Stimulated activated CD8-positive, alpha-beta memory T cell treated with anti-CD3 and anti-CD28 coated beads, Interleukin-12 subunit alpha, Interleukin-12 subunit beta, amount 100 ng/mL, for 24 hours (primary cell): ENCODE data around the gene RGMB.

Source experiments
- DNase-seq: peaks from one replicate; pipeline ENCODE4 v3.0.0-alpha.2; 2020; ENCODE audit errors: extremely low read depth

Gene RGMB

DNA sequence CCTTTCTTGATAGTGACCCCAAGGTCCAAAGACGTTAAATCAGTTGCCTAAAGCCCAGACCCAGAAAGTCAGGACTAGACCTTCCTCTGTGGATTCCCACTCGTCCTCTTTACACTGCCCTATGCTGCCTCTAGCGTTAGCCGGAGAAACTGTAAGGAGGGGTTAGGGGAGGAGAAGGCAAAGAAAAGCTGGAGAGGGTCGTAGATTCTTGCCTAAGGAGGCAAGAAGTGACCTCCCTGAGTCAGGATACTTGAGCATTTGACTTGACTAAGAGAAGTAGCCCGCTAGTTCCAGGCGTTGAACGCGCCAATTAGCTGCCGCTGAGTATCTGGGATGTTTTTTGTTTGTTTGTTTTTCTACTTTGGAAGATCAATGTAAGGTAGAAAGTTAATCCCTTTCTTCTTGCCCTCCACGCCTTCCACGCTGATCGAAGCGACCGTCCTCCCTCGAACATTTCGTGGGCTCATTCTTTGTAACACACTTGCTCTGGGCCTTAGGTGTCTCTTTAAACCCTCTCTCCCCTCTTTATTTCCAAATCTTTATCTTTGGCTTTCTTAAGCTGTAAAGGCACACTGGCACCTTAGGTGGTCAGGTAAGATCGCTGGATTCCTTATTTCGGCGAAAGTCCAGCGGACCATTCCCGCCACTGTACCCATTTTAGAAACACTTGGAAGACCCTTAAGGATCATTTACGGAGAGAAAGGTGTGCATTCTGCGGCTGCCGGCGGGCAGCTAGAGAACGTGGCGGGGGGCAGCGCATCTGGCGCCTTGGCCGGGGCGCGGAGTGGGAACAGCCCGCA, 5.1 kb upstream of the RGMB start:
- DNase-seq, result no peak

DNA sequence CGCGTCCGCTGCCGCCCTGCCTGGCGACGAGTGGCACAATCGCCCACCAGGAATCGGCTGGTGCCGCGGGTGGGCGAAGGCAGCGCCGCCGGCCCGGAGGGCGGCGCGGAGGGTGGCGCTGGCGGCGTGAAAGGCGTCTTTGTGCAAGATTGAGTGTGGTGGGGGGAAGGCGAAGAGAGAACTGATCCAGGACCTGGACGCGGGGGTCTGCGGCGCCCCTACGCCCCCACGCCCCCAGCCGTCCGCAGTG, 4.6 kb upstream of the RGMB start:
- DNase-seq, result no peak

DNA sequence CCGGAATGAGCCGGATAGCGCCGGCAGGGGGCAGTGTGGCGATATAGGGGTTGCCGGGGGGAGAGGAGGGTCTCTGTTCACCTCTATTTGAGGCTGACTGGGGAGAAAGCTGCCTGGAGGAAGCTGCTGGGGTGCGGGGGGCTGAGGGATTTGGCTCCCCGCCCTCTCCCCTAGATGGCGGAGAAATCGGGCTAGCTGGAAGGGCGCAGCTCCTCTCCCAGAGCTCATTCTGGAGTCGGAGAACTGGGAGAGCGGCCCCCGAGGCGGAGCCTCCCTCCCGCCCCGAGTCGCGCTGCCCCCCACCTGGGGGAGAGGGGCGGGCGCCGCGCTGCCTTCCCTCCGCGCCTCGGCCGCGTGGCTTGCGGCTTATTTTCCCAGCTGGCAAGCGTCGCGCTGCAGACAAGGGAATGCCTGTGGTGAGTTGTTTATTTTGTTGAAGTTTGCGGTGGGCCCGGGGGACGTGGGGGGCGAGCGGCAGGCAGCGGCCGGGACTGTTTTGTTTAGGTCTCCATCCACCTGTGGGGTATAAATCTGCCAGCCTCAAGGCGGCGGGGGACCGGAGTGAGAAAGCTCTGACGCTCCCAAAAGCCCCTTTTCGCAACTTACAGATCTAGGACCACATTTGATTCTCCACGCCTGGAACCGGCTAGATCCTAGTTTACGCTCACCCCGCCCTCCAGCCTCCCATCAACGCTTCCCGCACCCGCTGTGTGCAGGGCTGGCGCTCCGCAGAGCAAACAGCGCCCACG, 4.1 kb upstream of the RGMB start:
- no peak for DNase-seq

DNA sequence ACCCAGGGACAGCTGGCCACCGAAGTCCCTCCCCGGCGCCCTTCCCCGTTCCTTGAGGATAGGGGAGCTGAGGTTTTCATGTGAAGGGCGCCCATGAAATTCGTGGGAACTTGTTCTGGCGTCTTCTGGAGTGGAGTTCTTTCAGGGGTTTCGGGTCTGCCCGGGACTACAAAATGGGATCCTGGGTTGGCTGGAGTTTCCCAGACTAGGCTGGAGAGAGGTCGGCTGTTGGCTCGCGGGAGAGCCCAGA, 3.6 kb upstream of the RGMB start:
- no peak for DNase-seq

DNA sequence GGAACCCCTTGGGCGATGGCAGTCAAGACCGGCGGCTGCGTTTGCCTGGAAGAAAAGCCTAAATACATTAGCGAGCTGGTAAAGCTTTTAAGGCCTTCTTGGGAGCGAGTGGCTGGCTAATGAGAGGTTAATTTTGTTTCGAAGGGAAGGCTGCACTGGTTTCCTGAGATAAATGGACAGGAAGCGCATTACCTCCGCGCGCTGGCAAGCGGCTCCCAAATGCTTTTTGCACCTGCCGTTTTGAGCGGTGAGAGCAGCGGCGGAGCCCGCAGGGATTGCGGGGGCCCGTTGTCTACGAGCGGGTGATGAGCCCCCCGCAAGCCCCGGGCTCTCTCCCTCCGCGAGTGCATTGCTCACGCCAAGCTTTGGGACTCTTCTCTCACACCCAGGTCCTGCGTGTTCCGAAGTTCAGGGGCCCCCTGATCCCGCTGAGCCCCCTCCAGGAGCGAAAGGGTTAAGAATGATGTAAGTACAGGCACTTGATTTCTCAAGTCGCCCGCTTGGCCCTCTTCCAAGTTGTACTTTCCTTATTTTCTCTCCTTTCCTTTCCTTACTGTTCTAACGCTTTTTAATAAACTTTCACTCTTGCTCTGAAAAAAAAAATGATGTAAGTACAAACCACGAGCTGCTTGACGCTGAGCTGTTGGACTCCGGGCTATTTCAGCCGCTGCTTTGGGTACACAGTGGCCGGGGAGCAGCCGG, 3.1 kb upstream of the RGMB start:
- DNase-seq, result no peak

DNA sequence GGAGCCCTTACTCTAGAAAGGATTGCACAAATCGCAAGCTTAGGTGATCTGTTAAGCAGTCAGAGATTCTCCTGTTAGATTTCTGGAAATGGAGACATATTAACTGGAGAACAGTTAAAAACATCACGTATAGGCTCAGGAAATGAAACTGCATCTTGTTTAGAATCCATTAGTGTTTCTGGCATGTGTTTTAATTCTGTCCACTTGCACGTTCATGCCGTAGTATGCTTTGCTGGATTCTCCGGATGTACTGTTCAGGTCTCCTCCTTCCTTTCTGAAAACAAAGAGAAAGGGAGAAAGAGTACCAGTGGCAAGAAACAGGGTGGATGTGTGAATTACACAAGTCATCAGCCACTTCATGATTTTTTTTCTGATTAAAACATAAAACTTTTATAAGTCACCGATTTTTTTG, 2.5 kb upstream of the RGMB start:
- DNase-seq, result no peak

DNA sequence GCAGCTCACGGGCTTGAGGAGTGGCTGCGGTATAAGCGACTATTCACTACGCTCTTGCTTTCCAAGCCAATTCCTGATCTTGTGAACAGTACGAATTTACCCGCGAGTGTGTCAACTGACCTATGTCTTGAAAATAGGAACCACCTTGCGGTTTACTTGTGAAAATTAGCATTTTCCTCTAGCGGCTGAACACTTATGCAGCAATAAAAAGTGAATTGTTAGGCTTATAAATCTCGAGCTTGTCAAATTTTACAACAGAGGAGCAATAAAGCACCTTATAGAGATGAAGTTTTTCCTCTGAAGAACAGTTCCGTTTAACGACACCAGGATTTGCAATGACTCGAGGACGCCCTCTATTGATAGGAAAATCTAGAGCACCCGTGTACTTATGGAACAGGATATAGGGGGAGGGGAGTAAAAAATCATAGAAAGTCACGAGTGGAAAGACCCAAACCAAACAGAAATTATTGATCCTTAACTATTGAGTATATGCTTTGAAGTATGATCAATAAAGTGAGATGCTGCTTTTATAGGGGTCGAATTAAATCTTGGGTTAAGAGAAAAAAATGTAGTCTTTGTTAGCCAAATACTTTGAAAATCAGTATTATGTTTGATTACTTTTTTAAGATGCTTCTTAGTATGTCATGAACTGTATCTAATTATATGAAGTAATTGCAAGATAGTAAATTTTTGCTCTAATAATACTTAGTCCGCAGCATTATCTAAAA, 1.9 kb upstream of the RGMB start:
- DNase-seq, result no peak

DNA sequence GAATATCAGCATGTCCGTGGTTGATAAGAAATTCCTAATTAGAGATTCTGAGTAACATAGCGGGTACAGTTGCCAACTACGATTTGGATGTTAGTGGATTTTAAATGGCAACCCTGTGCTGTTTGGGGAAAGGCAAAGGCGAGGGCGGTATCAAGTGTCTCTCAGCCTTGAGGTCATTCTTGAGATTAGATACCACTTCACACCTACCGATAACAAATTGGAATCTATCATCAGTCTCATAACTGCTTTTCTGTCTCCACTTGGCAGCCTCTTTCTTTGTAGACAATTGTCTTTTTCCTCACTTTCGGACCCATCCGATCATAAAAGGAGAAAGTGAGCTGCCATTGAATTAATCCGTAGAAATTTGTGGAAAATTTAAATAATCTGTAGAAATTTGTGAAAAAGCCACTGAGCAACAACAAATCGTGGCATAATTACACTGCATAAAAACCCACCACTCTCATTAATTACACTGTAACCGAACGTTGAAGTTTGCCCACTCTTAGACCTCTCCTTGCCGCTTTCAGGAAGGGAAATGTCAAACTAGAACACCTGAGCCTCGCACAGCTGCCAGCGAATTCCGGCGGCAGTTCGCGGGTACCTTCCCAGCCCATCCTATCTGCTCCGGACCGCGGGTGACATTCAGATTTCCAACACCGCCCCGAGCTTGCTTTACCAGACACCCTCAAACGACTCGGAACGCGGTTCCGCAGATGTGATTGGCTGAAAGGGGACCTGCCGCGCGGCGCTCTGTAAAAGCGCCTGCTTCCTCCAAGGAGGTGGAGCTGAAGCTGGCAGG, 849 bp upstream of the RGMB start:
- no peak for DNase-seq

DNA sequence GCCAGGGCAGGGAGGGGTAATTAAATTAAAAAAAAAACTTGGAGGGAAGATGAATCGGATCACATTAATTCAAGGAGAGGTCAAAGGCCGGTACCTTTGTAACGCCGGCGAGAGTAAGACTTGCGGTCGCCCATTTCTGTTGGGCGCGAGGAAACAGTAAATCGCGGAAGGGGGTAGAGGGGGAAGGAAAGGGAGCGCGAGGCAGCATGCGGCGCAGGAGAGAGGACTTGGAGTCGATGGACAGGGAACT, 324 bp upstream of the RGMB start:
- no peak for DNase-seq

DNA sequence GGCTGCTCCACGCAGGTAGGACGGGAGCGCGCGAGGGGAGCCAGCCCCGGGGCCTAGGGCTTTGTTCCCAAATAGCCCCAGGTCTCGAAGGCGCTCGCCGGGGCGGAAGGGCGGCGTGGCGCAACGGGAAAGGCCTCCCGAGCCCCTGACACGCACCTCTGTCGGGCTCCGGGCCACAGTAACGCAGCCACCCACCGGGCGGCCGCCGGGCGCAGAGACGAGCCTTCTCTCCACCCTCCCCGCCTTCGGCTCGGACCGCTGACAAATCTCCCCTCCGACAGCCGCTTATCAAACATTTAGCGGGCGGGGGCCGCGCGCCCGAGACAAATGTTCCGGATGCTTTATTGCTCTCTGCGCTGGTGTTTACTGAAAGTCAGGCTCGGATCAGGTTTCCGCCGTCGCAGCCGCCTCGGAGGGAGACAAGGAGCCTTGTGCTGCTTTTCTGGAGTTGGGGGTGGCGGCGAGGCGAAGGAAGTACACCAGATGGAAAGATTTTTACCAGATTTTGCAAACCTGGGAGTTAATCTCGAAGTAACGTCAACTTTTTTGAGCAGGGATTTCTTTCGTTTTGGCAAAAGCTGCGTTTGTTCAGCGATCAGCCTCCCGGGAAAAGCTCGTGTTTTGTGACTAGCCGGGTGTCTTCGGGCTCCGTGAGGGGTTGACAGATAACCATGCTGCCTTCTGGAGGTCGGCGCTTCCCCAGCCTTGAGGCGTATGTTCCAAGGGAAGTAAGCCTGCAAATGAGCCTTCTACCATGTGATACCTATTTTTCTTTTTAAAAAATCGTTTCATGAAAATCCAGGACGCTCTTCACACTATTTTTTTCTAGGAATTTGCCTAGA, 950 bp downstream of the RGMB start:
- DNase-seq, result no peak

DNA sequence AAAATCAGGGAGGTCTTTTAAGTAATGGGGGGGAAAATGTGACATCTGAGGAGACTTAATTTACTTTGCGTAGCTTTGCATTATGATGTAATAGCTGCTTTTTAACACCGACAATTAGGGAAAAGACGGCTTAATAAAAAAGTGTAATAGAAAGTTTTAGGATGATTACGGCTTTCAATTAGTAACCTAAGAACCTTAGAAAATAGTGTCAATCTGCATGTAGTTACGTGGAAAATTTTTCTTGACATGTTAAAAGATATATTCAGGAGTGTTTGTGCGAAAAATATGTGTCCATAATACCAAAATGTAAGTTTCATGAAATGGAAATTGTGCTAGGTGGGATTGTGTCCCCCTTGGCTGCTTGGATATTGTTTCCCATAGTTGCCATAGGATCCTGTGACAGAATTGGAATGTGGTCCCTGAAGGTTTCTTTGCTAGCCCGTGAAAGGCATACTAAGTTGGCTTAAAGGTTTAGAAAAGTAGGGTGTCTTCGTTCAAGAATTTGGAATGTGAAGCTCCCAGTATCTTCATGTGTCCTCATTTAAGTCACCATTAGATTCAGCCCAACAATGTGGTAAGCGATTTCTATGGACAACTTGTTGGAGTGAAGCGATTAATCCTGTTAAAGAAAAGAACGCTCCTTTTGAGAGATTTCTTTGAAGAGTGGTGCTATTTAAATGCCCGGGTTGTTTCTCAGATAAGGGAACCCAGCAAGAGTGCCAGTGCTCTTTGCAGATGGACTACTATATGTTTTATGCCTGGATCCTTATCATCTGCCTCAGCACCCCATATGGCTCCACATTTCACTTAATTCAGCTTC, 2.0 kb downstream of the RGMB start:
- DNase-seq, result no peak

DNA sequence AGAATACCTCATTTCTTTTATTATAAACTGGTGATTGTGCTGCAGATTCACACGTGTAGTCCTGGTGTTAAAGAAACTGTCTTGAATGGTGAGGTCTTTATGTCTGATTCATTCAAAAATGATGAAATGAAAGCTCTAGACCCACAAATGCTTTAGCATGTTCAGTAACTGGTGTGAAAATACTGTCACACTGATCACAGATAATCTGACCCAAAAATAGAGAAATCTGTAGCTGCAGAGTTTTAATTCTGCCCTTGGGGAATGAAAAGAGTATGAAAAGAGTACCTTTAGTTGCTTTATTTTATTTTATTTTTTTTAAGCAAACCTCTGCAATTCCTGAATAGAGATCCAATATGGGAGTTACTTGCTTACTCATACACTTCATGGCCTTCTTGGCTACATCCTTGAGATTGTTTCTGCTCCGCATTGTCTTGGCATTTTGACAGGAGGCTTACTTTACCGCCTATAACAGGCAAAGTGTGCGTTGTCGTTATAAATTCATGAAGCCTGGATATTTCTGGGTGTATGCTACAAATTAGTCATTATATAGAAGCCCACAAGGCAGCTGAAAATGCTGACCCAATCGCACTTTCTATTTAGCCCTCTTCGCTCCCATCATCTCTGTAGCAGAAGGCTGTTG, 2.7 kb downstream of the RGMB start:
- no peak for DNase-seq

DNA sequence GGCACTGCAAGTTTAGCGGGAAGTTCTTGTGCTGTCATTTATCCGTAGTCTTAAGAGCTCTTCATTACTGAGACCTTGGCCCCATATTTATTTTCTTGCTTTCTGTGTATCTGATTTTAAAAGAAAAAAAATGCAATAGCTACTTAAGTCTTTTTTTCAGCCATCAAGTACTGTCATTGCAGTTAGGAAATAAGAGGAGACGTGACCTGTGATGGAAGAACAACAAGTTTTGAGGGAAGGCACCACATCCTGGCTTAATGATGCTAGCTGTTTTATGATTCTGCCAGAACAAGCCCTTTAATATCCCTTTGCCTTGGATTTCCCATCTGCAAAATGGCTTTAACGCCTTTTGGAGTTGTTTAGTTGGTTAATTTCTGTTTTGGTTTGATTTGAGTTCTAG, 3.8 kb downstream of the RGMB start:
- no peak for DNase-seq

DNA sequence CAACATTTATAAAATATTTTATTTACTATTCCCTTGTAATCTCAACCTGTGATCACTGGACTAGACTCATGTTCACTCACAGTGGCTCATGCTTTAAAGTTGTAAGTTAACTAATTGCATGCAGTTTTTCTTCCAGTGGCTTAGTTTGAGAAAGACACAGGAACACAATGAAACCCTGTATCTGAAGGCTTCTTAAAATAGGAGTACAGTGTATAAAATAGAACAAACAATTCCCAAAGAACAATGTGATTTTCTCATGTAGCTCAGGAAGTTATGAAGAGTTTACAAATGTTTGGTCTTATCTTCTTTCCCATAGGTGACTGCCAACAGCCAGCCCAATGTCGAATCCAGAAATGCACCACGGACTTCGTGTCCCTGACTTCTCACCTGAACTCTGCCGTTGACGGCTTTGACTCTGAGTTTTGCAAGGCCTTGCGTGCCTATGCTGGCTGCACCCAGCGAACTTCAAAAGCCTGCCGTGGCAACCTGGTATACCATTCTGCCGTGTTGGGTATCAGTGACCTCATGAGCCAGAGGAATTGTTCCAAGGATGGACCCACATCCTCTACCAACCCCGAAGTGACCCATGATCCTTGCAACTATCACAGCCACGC, 5.9 kb downstream of the RGMB start:
- no peak for DNase-seq

DNA sequence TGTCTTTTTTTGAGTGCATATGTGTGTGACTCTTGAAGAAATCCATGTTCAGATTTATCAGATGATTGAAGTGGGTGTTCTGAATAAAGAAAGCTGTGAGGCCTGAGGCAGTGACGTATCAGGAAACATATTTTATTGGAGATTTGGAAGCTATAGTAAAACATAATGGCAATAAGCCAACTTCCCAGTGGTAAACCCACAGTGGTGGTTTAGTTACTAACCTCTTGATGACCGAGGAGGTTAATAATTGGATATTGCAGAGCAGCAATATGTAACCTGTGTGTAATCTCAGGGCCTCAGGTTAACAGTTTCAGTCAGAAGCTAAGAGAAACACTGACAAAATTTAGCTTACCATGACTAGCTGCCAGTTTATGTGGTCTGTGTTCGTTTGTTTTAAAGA, 6.9 kb downstream of the RGMB start:
- DNase-seq, result no peak

DNA sequence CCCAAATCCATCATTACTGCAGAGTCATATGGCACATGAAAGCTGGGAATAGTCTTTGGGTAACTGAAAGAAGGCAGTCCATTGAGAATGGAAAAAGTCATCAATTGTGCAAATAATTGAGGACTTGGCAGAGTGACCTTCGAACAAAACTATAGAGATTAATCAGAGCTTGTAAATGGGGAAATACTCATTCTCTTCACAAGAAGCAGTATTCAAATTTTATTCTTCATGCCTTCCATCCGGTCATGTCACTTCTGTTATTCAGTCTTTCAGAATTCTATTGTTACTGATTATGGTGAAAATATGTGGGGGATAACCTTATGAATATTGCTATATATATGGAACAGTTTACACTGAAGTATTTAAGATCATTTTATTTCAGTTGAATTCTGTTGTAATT, 8.1 kb downstream of the RGMB start:
- no peak for DNase-seq

DNA sequence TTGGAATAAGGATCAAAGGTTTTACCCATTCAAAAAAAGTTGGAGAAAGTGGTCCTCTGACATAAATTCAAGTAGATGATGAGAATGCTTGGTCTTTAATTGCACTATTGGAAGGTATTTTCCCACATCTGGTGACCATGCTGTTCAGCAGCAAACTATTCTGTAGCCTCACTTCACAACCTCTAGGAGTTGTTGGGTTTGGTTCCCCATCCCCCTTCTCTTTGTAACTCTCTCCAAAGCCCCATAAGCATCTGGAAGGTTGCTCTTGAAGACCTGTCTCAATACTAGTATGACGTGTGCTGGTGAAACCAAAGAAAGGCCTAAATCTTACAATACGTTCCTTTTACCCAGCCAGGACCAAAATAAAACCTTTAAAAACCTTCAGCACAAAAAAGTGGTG, 8.5 kb downstream of the RGMB start:
- DNase-seq, result no peak

DNA sequence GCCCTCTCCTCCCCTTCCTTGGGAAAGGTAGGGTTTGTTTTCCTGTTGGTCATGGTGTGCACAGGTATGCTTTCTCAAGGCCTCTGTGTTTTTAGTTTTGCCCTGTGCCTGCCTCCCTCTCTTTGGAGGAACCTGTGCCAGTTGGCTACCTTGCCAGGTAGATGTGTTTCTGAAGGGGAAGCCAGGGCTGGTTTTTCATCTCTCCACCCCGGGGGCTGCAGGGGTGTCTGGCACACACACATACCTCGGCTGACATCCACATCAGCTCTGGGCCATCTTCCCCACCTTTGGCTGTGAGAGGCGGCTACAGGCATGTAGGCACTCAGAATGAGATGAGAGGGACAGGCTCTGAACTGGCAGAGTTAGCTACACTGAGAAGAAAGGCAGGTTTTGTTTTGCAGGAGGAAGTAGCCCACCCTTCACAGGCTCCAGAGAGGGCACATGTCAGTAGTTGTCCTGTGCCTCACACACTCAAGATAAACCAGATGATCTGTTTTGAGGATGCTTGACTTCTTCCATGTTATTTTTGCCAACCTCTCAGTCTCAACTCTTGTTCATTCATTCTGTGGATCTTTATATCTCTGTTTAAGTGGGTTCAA, 9.7 kb downstream of the RGMB start:
- no peak for DNase-seq

DNA sequence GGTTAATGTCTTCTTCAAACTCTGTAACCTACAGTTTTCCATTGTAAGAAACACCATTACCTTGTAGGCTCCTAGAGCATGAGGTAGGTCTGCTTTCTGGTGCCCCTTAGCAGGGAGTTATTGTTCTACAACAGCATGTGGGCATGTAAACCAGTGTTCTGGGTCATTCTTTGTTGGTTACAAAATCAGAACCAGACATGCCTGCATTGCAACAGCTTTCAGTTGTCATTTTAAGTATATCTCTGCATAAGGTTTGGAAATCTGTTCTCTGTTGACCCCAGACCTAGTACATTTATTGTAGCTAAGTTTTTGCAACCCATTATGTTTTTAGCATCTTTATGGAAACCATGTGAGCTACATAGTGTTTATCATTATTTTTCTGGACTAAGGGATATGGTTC, 10.9 kb downstream of the RGMB start:
- DNase-seq, result no peak
